HAP-1 (cell line): Measurements from ENCODE around the gene CIDEC.
"Not testable (repeated sequence)": the region's sequence is repeated elsewhere in the genome, so short reads cannot be mapped to it uniquely, and the experiment has no call there.

Experiments
- DNase-seq, 2 experiments: peaks; one replicate each; pipeline ENCODE4 v3.0.0-alpha.2; 2016 to 2020; ENCODE audit warnings: low spot score in 2 of 2
- H3K27me3 ChIP-seq: fragments of 250-450 bp; sonication (Bioruptor Pico); 2 replicates; pipeline ENCODE4 v1.5.1; 2020; ENCODE audit warnings: low read depth, mild to moderate bottlenecking, moderate library complexity
- H3K36me3 ChIP-seq: fragments of 250-450 bp; sonication (Bioruptor Pico); replicated peaks from 2 replicates; pipeline ENCODE4 v1.5.1; 2020; ENCODE audit warnings: mild to moderate bottlenecking
- H3K4me1 ChIP-seq: fragments of 250-450 bp; sonication (Bioruptor Pico); 2 replicates; pipeline ENCODE4 v1.5.1; 2020; ENCODE audit warnings: mild to moderate bottlenecking
- H3K4me3 ChIP-seq: fragments of 250-450 bp; sonication (Bioruptor Pico); 2 replicates; pipeline ENCODE4 v1.5.1; 2020; ENCODE audit warnings: mild to moderate bottlenecking, moderate library complexity
- H3K9me3 ChIP-seq: fragments of 250-450 bp; sonication (Bioruptor Pico); 2 replicates; pipeline ENCODE4 v1.5.1; 2020; ENCODE audit warnings: mild to moderate bottlenecking, moderate library complexity
- in situ Hi-C: fragments of 300-500 bp; cut with MboI; formaldehyde crosslinking; loops from 3 replicates; pipeline ENCODE4 v1.14.3; 2020; ENCODE audit warnings: low sequenced_read_pairs, inconsistent platforms, mixed read lengths

CIDEC gene

GRCh38 chr3:9896755-9897407 lies 16.8 kb upstream of the CIDEC start:
- H3K9me3 ChIP-seq, H3K4me1 ChIP-seq, H3K4me3 ChIP-seq, H3K27me3 ChIP-seq, in situ Hi-C loops, DNase-seq: not testable (repeated sequence)
- peaks cover 22% of the 10 kb centered on the region for H3K36me3 ChIP-seq

GRCh38 chr3:9895715-9896114 lies 15.7 kb upstream of the CIDEC start:
- H3K4me1 ChIP-seq, H3K9me3 ChIP-seq, H3K4me3 ChIP-seq, in situ Hi-C loops, DNase-seq, H3K27me3 ChIP-seq: not testable (repeated sequence)
- peaks cover 25% of the 10 kb centered on the region for H3K36me3 ChIP-seq

- H3K27me3 ChIP-seq, result no peaks in the 10 kb centered on the region
- in situ Hi-C loops, result no loop called here
- no peak overlapping the region for H3K4me3 ChIP-seq
- H3K9me3 ChIP-seq, result no peaks in the 10 kb centered on the region
- peaks cover 25% of the 10 kb centered on the region for H3K36me3 ChIP-seq
- peaks cover 6% of the 10 kb centered on the region for H3K4me1 ChIP-seq
- no peak for DNase-seq
Observed at GRCh38 chr3:9893739-9894138, 13.7 kb upstream of the CIDEC start.

GRCh38 chr3:9891072-9891622 lies 11.1 kb upstream of the CIDEC start:
- H3K9me3 ChIP-seq, result no peaks in the 10 kb centered on the region
- H3K27me3 ChIP-seq, result no peaks in the 10 kb centered on the region
- H3K4me3 ChIP-seq, result peak overlapping the region; percentile 97
- peaks cover 6% of the 10 kb centered on the region for H3K4me1 ChIP-seq
- in situ Hi-C loops, result no loop called here
- DNase-seq, result no peak
- H3K36me3 ChIP-seq, result peaks cover 25% of the 10 kb centered on the region

- Histone ChIP-seq H3K27me3 (no peaks in the 10 kb centered on the region), H3K36me3 (peaks cover 22% of the 10 kb centered on the region), H3K4me3 (peak within 1 kb of the TSS; percentile 97), H3K9me3 (no peaks in the 10 kb centered on the region), H3K4me1 (peaks cover 6% of the 10 kb centered on the region)
- in situ Hi-C loops, result no loop called here
- DNase-seq, result peak; percentile 72 to 92
Observed at GRCh38 chr3:9890249-9891071, 10.4 kb upstream of the CIDEC start, which contains the start of gene JAGN1. Gene JAGN1, plus strand, starts transcription at chr3:9890610. Its CDS starts 113 bp downstream, at chr3:9890723.

- peaks cover 6% of the 10 kb centered on the region for H3K4me1 ChIP-seq
- in situ Hi-C loops, result no loop called here
- DNase-seq, result no peak
- no peaks in the 10 kb centered on the region for H3K27me3 ChIP-seq
- no peaks in the 10 kb centered on the region for H3K9me3 ChIP-seq
- H3K4me3 ChIP-seq, result no peak overlapping the region
- H3K36me3 ChIP-seq, result peaks cover 22% of the 10 kb centered on the region
Observed at GRCh38 chr3:9889405-9889804, 9.4 kb upstream of the CIDEC start.

- no peak overlapping the region for H3K4me3 ChIP-seq
- H3K4me1 ChIP-seq, result peaks cover 6% of the 10 kb centered on the region
- H3K9me3 ChIP-seq, result no peaks in the 10 kb centered on the region
- peaks cover 17% of the 10 kb centered on the region for H3K36me3 ChIP-seq
- H3K27me3 ChIP-seq, result no peaks in the 10 kb centered on the region
- in situ Hi-C loops, result no loop called here
- DNase-seq, result no peak
Observed at GRCh38 chr3:9888540-9888939, 8.5 kb upstream of the CIDEC start.

- Histone ChIP-seq H3K36me3 (peaks cover 7% of the 10 kb centered on the region), H3K9me3 (no peaks in the 10 kb centered on the region), H3K27me3 (no peaks in the 10 kb centered on the region), H3K4me3 (no peak overlapping the region), H3K4me1 (peaks cover 6% of the 10 kb centered on the region)
- no peak for DNase-seq
- in situ Hi-C loops, result no loop called here
Observed at GRCh38 chr3:9887480-9887879, 7.4 kb upstream of the CIDEC start.

- Histone ChIP-seq H3K36me3 (no peaks in the 10 kb centered on the region), H3K9me3 (no peaks in the 10 kb centered on the region), H3K4me3 (no peak overlapping the region), H3K27me3 (no peaks in the 10 kb centered on the region), H3K4me1 (peaks cover 2% of the 10 kb centered on the region; the same call in 1 of the 2 replicates)
- no peak for DNase-seq
- in situ Hi-C loops, result no loop called here
Observed at GRCh38 chr3:9886328-9886727, 6.3 kb upstream of the CIDEC start.

- Histone ChIP-seq H3K36me3 (no peaks in the 10 kb centered on the region), H3K27me3 (no peaks in the 10 kb centered on the region), H3K9me3 (no peaks in the 10 kb centered on the region), H3K4me1 (no peaks in the 10 kb centered on the region), H3K4me3 (no peak overlapping the region)
- in situ Hi-C loops, result no loop called here
- no peak for DNase-seq
Observed at GRCh38 chr3:9884555-9885165, 4.6 kb upstream of the CIDEC start.

GRCh38 chr3:9883706-9884554 lies 3.9 kb upstream of the CIDEC start:
- DNase-seq, result no peak

GRCh38 chr3:9881441-9881840 lies 1.4 kb upstream of the CIDEC start:
- no peaks in the 10 kb centered on the region for H3K36me3 ChIP-seq
- H3K4me1 ChIP-seq, result no peaks in the 10 kb centered on the region
- H3K4me3 ChIP-seq, result no peak overlapping the region
- no peak for DNase-seq
- in situ Hi-C loops, result no loop called here
- no peaks in the 10 kb centered on the region for H3K27me3 ChIP-seq
- no peaks in the 10 kb centered on the region for H3K9me3 ChIP-seq

More at GRCh38 chr3:9883706-9884554, 3.9 kb upstream of the CIDEC start:
- in situ Hi-C loops, result no loop called here
- H3K9me3 ChIP-seq, result no peaks in the 10 kb centered on the region
- H3K36me3 ChIP-seq, result no peaks in the 10 kb centered on the region
- H3K4me3 ChIP-seq, result no peak overlapping the region
- H3K27me3 ChIP-seq, result no peaks in the 10 kb centered on the region
- H3K4me1 ChIP-seq, result no peaks in the 10 kb centered on the region

GRCh38 chr3:9878700-9879099 lies 1.4 kb downstream of the CIDEC start:
- Histone ChIP-seq H3K4me3 (no peak overlapping the region), H3K36me3 (no peaks in the 10 kb centered on the region), H3K9me3 (no peaks in the 10 kb centered on the region), H3K27me3 (no peaks in the 10 kb centered on the region), H3K4me1 (no peaks in the 10 kb centered on the region)
- in situ Hi-C loops, result no loop called here
- DNase-seq, result no peak
